HEK293 (cell line): ENCODE results near the gene CDT1.

ENCODE experiments used
- CTCF ChIA-PET: fragments of 350-600 bp; formaldehyde crosslinking; extraction: SDS; loops from one replicate; lab custom pipeline; 2021; ENCODE audit warnings: antibody characterized with exemption; lab: Yijun Ruan, JAX
- POLR2A ChIA-PET: fragments of 300-600 bp; formaldehyde crosslinking; extraction: SDS; loops from one replicate; lab custom pipeline; 2020; ENCODE audit warnings: antibody characterized with exemption, inconsistent platforms; lab: Yijun Ruan, JAX
- H3K27ac ChIP-seq: fragments of 200-500 bp; sonication (Bioruptor generic); 2 replicates; pipeline ENCODE4 v1.5.1; 2014; ENCODE audit warnings: low read depth, low read length, control low read depth, inconsistent platforms; ENCODE audit errors: extremely low read depth
- H3K36me3 ChIP-seq, 2 experiments: fragments of 200-500 bp in 1 of 2; sonication (Bioruptor generic) in 1 of 2; 1 replicate in 1 of 2; 2 replicates in 1 of 2; pipeline ENCODE4 v1.5.1; 2014 to 2017; ENCODE audit warnings: inconsistent platforms in 2 of 2, low read length in 2 of 2; ENCODE audit not compliant: control insufficient read depth in 2 of 2, insufficient read depth in 1 of 2
- H3K4me1 ChIP-seq: fragments of 200-500 bp; sonication (Bioruptor generic); 2 replicates; pipeline ENCODE4 v1.5.1; 2014; ENCODE audit warnings: mild to moderate bottlenecking, low read length, inconsistent platforms; ENCODE audit not compliant: control insufficient read depth, insufficient read depth
- H3K4me3 ChIP-seq: 2 replicates; pipeline ENCODE4 v1.5.1; 2011; ENCODE audit warnings: low read depth, mild to moderate bottlenecking, control low read depth, low read length, moderate library complexity
- H3K9me3 ChIP-seq: fragments of 200-500 bp; sonication (Bioruptor generic); 2 replicates; pipeline ENCODE4 v1.5.1; 2014; ENCODE audit warnings: low read depth, low read length, inconsistent platforms; ENCODE audit not compliant: control insufficient read depth, insufficient read depth
- KLF1 ChIP-seq: fragments of 450-650 bp; formaldehyde crosslinking; IDR thresholded peaks from 2 replicates; pipeline ENCODE4 v1.5.1; 2016; ENCODE audit warnings: missing biosample characterization, missing genetic modification characterization
- RBAK ChIP-seq: fragments of 450-650 bp; formaldehyde crosslinking; IDR thresholded peaks from 2 replicates; pipeline ENCODE4 v1.5.1; 2016; ENCODE audit warnings: missing biosample characterization, missing genetic modification characterization
- ZFP3 ChIP-seq: fragments of 450-650 bp; formaldehyde crosslinking; IDR thresholded peaks from 2 replicates; pipeline ENCODE4 v1.5.1; 2016; ENCODE audit warnings: low read depth, missing biosample characterization, missing genetic modification characterization
- ZFP41 ChIP-seq: fragments of 450-650 bp; formaldehyde crosslinking; IDR thresholded peaks from 2 replicates; pipeline ENCODE4 v1.5.1; 2016; ENCODE audit warnings: missing biosample characterization, missing genetic modification characterization, borderline replicate concordance
- ZNF133 ChIP-seq: fragments of 450-650 bp; formaldehyde crosslinking; IDR thresholded peaks from 2 replicates; pipeline ENCODE4 v1.5.1; 2016; ENCODE audit warnings: missing biosample characterization, missing genetic modification characterization
- ZNF157 ChIP-seq: fragments of 450-650 bp; formaldehyde crosslinking; IDR thresholded peaks from 2 replicates; pipeline ENCODE4 v1.5.1; 2016; ENCODE audit warnings: missing biosample characterization, missing genetic modification characterization
- ZNF16 ChIP-seq: fragments of 450-650 bp; formaldehyde crosslinking; IDR thresholded peaks from 2 replicates; pipeline ENCODE4 v1.5.1; 2016; ENCODE audit warnings: low read depth, missing biosample characterization, missing genetic modification characterization
- ZNF324 ChIP-seq: fragments of 450-650 bp; formaldehyde crosslinking; IDR thresholded peaks from 2 replicates; pipeline ENCODE4 v1.5.1; 2016; ENCODE audit warnings: missing biosample characterization, missing genetic modification characterization
- ZNF423 ChIP-seq: fragments of 450-650 bp; formaldehyde crosslinking; IDR thresholded peaks from 2 replicates; pipeline ENCODE4 v1.5.1; 2016; ENCODE audit warnings: missing biosample characterization, missing genetic modification characterization
- ZNF48 ChIP-seq: fragments of 450-650 bp; formaldehyde crosslinking; IDR thresholded peaks from 2 replicates; pipeline ENCODE4 v1.5.1; 2016; ENCODE audit warnings: missing biosample characterization, missing genetic modification characterization
- ZNF501 ChIP-seq: fragments of 450-650 bp; formaldehyde crosslinking; IDR thresholded peaks from 2 replicates; pipeline ENCODE4 v1.5.1; 2016; ENCODE audit warnings: missing biosample characterization, missing genetic modification characterization
- ZNF585B ChIP-seq: fragments of 450-650 bp; formaldehyde crosslinking; IDR thresholded peaks from 2 replicates; pipeline ENCODE4 v1.5.1; 2016; ENCODE audit warnings: missing biosample characterization, missing genetic modification characterization
- ZNF654 ChIP-seq: fragments of 450-650 bp; formaldehyde crosslinking; IDR thresholded peaks from 2 replicates; pipeline ENCODE4 v1.5.1; 2016; ENCODE audit warnings: low read depth, missing biosample characterization, missing genetic modification characterization
- TF ChIP-seq, protein P1 (sequence below): fragments of 450-650 bp; IDR thresholded peaks from 2 replicates; pipeline ENCODE4 v1.5.1; 2018; ENCODE audit warnings: missing biosample characterization, missing genetic modification characterization
- TF ChIP-seq, protein P2 (sequence below): fragments of 450-650 bp; formaldehyde crosslinking; IDR thresholded peaks from 2 replicates; pipeline ENCODE4 v1.5.1; 2016; ENCODE audit warnings: missing biosample characterization, missing genetic modification characterization
- TF ChIP-seq, protein P3 (sequence below): fragments of 450-650 bp; formaldehyde crosslinking; IDR thresholded peaks from 2 replicates; pipeline ENCODE4 v1.5.1; 2016; ENCODE audit warnings: missing biosample characterization, missing genetic modification characterization
- TF ChIP-seq, protein P4 (sequence below): fragments of 450-650 bp; formaldehyde crosslinking; conservative IDR thresholded peaks from 2 replicates; pipeline ENCODE4 v1.5.1; 2016; ENCODE audit warnings: low read depth, missing biosample characterization, missing genetic modification characterization

Gene CDT1

DNA sequence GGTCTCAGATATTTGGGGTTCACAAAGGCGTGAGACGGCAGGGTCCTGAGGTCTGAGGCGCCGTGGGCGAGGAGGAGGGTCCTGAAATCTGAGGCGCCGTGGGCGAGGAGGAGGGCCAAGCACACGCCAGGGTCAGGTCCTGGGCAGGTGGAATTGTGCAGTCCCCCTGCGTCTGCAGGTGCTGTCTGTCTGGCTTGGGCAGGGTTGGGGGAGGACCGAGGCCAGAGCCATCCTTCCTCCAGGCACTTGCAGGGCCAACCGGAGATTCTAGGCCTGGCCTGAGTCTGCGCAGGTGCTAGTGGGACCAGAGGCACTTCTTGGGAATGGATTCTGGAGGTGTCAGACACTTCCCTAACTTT is 10.5 kb downstream of the CDT1 start:
- CTCF ChIA-PET, result interaction anchor here (5.1 kb wide), 1 partner anchor 353 kb away, joined by 19 read pairs; no protein-coding TSS in a partner anchor
- no peak overlapping the region for H3K27ac ChIP-seq
- peaks cover 0 to 20% of the 10 kb centered on the region in 2 experiments; a peak in 1 of 3 replicates for H3K36me3 ChIP-seq
- no peak overlapping the region for H3K4me3 ChIP-seq
- TF ChIP-seq RBAK (tag by site-specific recombination) (no peak), ZNF654 (tag by site-specific recombination) (no peak), ZNF16 (tag by site-specific recombination) (no peak), ZNF48 (no peak), ZNF157 (tag by site-specific recombination) (no peak), ZNF133 (tag by site-specific recombination) (no peak), KLF1 (tag by site-specific recombination) (no peak), ZNF501 (tag by site-specific recombination) (no peak), ZNF585B (tag by site-specific recombination) (no peak), ZFP41 (tag by site-specific recombination) (no peak), ZNF423 (tag by site-specific recombination) (no peak), ZNF324 (tag by site-specific recombination) (no peak), ZFP3 (tag by site-specific recombination) (no peak)
- TF ChIP-seq, protein P1, sequence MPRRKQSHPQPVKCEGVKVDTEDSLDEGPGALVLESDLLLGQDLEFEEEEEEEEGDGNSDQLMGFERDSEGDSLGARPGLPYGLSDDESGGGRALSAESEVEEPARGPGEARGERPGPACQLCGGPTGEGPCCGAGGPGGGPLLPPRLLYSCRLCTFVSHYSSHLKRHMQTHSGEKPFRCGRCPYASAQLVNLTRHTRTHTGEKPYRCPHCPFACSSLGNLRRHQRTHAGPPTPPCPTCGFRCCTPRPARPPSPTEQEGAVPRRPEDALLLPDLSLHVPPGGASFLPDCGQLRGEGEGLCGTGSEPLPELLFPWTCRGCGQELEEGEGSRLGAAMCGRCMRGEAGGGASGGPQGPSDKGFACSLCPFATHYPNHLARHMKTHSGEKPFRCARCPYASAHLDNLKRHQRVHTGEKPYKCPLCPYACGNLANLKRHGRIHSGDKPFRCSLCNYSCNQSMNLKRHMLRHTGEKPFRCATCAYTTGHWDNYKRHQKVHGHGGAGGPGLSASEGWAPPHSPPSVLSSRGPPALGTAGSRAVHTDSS (tag by site-specific recombination), result no peak
- TF ChIP-seq, protein P2, sequence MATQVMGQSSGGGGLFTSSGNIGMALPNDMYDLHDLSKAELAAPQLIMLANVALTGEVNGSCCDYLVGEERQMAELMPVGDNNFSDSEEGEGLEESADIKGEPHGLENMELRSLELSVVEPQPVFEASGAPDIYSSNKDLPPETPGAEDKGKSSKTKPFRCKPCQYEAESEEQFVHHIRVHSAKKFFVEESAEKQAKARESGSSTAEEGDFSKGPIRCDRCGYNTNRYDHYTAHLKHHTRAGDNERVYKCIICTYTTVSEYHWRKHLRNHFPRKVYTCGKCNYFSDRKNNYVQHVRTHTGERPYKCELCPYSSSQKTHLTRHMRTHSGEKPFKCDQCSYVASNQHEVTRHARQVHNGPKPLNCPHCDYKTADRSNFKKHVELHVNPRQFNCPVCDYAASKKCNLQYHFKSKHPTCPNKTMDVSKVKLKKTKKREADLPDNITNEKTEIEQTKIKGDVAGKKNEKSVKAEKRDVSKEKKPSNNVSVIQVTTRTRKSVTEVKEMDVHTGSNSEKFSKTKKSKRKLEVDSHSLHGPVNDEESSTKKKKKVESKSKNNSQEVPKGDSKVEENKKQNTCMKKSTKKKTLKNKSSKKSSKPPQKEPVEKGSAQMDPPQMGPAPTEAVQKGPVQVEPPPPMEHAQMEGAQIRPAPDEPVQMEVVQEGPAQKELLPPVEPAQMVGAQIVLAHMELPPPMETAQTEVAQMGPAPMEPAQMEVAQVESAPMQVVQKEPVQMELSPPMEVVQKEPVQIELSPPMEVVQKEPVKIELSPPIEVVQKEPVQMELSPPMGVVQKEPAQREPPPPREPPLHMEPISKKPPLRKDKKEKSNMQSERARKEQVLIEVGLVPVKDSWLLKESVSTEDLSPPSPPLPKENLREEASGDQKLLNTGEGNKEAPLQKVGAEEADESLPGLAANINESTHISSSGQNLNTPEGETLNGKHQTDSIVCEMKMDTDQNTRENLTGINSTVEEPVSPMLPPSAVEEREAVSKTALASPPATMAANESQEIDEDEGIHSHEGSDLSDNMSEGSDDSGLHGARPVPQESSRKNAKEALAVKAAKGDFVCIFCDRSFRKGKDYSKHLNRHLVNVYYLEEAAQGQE (tag by site-specific recombination), result no peak
- TF ChIP-seq, protein P3, sequence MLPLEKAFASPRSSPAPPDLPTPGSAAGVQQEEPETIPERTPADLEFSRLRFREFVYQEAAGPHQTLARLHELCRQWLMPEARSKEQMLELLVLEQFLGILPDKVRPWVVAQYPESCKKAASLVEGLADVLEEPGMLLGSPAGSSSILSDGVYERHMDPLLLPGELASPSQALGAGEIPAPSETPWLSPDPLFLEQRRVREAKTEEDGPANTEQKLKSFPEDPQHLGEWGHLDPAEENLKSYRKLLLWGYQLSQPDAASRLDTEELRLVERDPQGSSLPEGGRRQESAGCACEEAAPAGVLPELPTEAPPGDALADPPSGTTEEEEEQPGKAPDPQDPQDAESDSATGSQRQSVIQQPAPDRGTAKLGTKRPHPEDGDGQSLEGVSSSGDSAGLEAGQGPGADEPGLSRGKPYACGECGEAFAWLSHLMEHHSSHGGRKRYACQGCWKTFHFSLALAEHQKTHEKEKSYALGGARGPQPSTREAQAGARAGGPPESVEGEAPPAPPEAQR, result no peak
- TF ChIP-seq, protein P4, sequence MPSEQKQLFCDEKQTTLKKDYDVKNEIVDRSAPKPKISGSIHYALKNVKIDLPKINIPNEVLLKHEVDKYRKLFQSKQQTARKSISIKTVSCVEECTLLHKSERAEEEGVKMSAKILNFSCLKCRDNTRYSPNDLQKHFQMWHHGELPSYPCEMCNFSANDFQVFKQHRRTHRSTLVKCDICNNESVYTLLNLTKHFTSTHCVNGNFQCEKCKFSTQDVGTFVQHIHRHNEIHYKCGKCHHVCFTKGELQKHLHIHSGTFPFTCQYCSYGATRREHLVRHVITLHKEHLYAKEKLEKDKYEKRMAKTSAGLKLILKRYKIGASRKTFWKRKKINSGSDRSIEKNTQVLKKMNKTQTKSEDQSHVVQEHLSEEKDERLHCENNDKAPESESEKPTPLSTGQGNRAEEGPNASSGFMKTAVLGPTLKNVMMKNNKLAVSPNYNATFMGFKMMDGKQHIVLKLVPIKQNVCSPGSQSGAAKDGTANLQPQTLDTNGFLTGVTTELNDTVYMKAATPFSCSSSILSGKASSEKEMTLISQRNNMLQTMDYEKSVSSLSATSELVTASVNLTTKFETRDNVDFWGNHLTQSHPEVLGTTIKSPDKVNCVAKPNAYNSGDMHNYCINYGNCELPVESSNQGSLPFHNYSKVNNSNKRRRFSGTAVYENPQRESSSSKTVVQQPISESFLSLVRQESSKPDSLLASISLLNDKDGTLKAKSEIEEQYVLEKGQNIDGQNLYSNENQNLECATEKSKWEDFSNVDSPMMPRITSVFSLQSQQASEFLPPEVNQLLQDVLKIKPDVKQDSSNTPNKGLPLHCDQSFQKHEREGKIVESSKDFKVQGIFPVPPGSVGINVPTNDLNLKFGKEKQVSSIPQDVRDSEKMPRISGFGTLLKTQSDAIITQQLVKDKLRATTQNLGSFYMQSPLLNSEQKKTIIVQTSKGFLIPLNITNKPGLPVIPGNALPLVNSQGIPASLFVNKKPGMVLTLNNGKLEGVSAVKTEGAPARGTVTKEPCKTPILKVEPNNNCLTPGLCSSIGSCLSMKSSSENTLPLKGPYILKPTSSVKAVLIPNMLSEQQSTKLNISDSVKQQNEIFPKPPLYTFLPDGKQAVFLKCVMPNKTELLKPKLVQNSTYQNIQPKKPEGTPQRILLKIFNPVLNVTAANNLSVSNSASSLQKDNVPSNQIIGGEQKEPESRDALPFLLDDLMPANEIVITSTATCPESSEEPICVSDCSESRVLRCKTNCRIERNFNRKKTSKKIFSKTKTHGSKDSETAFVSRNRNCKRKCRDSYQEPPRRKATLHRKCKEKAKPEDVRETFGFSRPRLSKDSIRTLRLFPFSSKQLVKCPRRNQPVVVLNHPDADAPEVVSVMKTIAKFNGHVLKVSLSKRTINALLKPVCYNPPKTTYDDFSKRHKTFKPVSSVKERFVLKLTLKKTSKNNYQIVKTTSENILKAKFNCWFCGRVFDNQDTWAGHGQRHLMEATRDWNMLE (tag by site-specific recombination), result no peak
- H3K9me3 ChIP-seq, result no peaks in the 10 kb centered on the region
- POLR2A ChIA-PET, result no interaction called here
- peaks cover 3% of the 10 kb centered on the region; the same call in 1 of the 2 replicates for H3K4me1 ChIP-seq
